ENCODE measurements around the gene ACBD4. TPM values are rescaled to one million over a fixed set of nuclear protein-coding genes. Genes with fewer than 3 reads are reported as not detected.
A peak's percentile ranks its signal among the peaks of the same experiment; 100 is the strongest.

Gene ACBD4
- polyA plus RNA-seq, 1 donor from 2014 or later, result 3.1 TPM

GRCh38 chr17:45149669-45150664 is 14.5 kb downstream of the ACBD4 start:
- H3K4me2 ChIP-seq (ENCODE audit: low read length), result peak overlapping the region; percentile 100
- peak overlapping the region; percentile 81 for H3K9ac ChIP-seq (ENCODE audit: low read length)
- TF ChIP-seq POLR2AphosphoS5 (IDR thresholded peaks at IDR 0.05), result peak; percentile 24
- TF ChIP-seq MXI1 (conservative IDR thresholded peaks at IDR 0.05; ENCODE audit: poor library complexity, severe bottlenecking), result peak; percentile 40
- TF ChIP-seq REST (IDR thresholded peaks at IDR 0.05; ENCODE audit: borderline replicate concordance), result no peak
- peaks cover 4% of the 10 kb centered on the region for H3F3A ChIP-seq (ENCODE audit: insufficient read depth, low read length, poor library complexity, severe bottlenecking)
- peaks cover 4% of the 10 kb centered on the region for H4K20me1 ChIP-seq (ENCODE audit: insufficient read depth)
- no peaks in the 10 kb centered on the region for H3K36me3 ChIP-seq (ENCODE audit: insufficient read depth, low read length)
- peak overlapping the region; percentile 86 for H3K4me3 ChIP-seq (ENCODE audit: low read length)
- peak overlapping the region; percentile 93 for H3K27ac ChIP-seq (ENCODE audit: low read length)
- no peaks in the 10 kb centered on the region for H3K27me3 ChIP-seq (ENCODE audit: insufficient read depth, low read depth, low read length)
- H3K9me2 ChIP-seq (ENCODE audit: insufficient read depth, low read length), result no peaks in the 10 kb centered on the region
- no peak overlapping the region for H2AFZ ChIP-seq (ENCODE audit: low read depth, low read length)
- peaks cover 24% of the 10 kb centered on the region for H3K79me2 ChIP-seq (replicated peaks; ENCODE audit: insufficient read depth, low read length)
- H3K9me3 ChIP-seq (ENCODE audit: low read length), result no peaks in the 10 kb centered on the region

- Histone ChIP-seq H4K20me1 (ENCODE audit: insufficient read depth) (peaks cover 4% of the 10 kb centered on the region), H3K27me3 (ENCODE audit: insufficient read depth, low read depth, low read length) (no peaks in the 10 kb centered on the region), H3K9me2 (ENCODE audit: insufficient read depth, low read length) (no peaks in the 10 kb centered on the region), H3K4me2 (ENCODE audit: low read length) (peak overlapping the region; percentile 100), H3K9me3 (ENCODE audit: low read length) (no peaks in the 10 kb centered on the region), H3K4me3 (ENCODE audit: low read length) (peak overlapping the region; percentile 86), H3K79me2 (replicated peaks; ENCODE audit: insufficient read depth, low read length) (peaks cover 24% of the 10 kb centered on the region), H3K9ac (ENCODE audit: low read length) (peak overlapping the region; percentile 81), H2AFZ (ENCODE audit: low read depth, low read length) (no peak overlapping the region), H3K27ac (ENCODE audit: low read length) (peak overlapping the region; percentile 93), H3F3A (ENCODE audit: insufficient read depth, low read length, poor library complexity, severe bottlenecking) (peaks cover 4% of the 10 kb centered on the region), H3K36me3 (ENCODE audit: insufficient read depth, low read length) (no peaks in the 10 kb centered on the region)
- TF ChIP-seq CTCF (IDR thresholded peaks at IDR 0.05; ENCODE audit: poor library complexity, severe bottlenecking), result no peak
- TF ChIP-seq TAF1 (IDR thresholded peaks at IDR 0.05; ENCODE audit: low read depth), result no peak
- no peak for TF ChIP-seq REST (IDR thresholded peaks at IDR 0.05; ENCODE audit: borderline replicate concordance)
- TF ChIP-seq SMC3 (conservative IDR thresholded peaks at IDR 0.05; ENCODE audit: poor library complexity), result no peak
- no peak for TF ChIP-seq MXI1 (conservative IDR thresholded peaks at IDR 0.05; ENCODE audit: poor library complexity, severe bottlenecking)
- no peak for TF ChIP-seq RAD21 (conservative IDR thresholded peaks at IDR 0.05)
- TF ChIP-seq POLR2AphosphoS5 (IDR thresholded peaks at IDR 0.05), result no peak
- no peak for TF ChIP-seq EZH2 (IDR thresholded peaks at IDR 0.05; ENCODE audit: borderline replicate concordance, insufficient read depth, low read length, poor library complexity, severe bottlenecking)
- no peak for TF ChIP-seq EP300 (conservative IDR thresholded peaks at IDR 0.05; ENCODE audit: poor library complexity, severe bottlenecking)
Observed at GRCh38 chr17:45150911-45151809, 15.7 kb downstream of the ACBD4 start.

Data from neural cell (in vitro differentiated cells).